DOHH2 (cell line): ENCODE data around the gene STON2.
A peak's percentile ranks its signal among the peaks of the same experiment; 100 is the strongest.

ENCODE experiments used
- H3F3A ChIP-seq: fragments of 200-600 bp; sonication (generic), shearing (Covaris generic); 2 replicates; pipeline ENCODE4 v1.6.0; 2016; ENCODE audit warnings: antibody characterized with exemption, mild to moderate bottlenecking; ENCODE audit not compliant: control insufficient read depth, insufficient read depth
- H3K27ac ChIP-seq: fragments of 200-600 bp; sonication (generic); 2 replicates; pipeline ENCODE4 v1.5.1; 2014; ENCODE audit warnings: low read depth, mild to moderate bottlenecking, low read length, moderate library complexity
- H3K27me3 ChIP-seq: fragments of 200-600 bp; sonication (generic); 2 replicates; pipeline ENCODE4 v1.6.1; 2014; ENCODE audit warnings: mild to moderate bottlenecking, low read length, mixed read lengths; ENCODE audit not compliant: control insufficient read depth
- H3K36me3 ChIP-seq: fragments of 200-600 bp; sonication (generic); 2 replicates; pipeline ENCODE4 v1.6.1; 2014; ENCODE audit warnings: mild to moderate bottlenecking, low read length, moderate library complexity, mixed read lengths; ENCODE audit not compliant: control insufficient read depth
- H3K4me1 ChIP-seq: fragments of 200-600 bp; sonication (generic); 2 replicates; pipeline ENCODE4 v1.6.1; 2014; ENCODE audit warnings: mild to moderate bottlenecking, low read length, mixed read lengths; ENCODE audit not compliant: control insufficient read depth
- H3K4me2 ChIP-seq: fragments of 200-600 bp; sonication (generic); 2 replicates; pipeline ENCODE4 v1.6.0; 2014; ENCODE audit warnings: mild to moderate bottlenecking, low read length, moderate library complexity
- H3K4me3 ChIP-seq: fragments of 200-600 bp; sonication (generic); 2 replicates; pipeline ENCODE4 v1.5.1; 2014; ENCODE audit warnings: mild to moderate bottlenecking, low read length, mixed read lengths
- H3K79me2 ChIP-seq: fragments of 200-600 bp; sonication (generic); 2 replicates; pipeline ENCODE4 v1.6.1; 2014; ENCODE audit warnings: mild to moderate bottlenecking, low read length, mixed read lengths; ENCODE audit not compliant: control insufficient read depth
- H3K9me2 ChIP-seq: fragments of 200-600 bp; sonication (generic); replicated peaks from 2 replicates; pipeline ENCODE4 v1.6.1; 2014; ENCODE audit warnings: mild to moderate bottlenecking, low read length, mixed read lengths; ENCODE audit not compliant: control insufficient read depth
- H3K9me3 ChIP-seq: fragments of 200-600 bp; sonication (generic); 2 replicates; pipeline ENCODE4 v1.6.1; 2014; ENCODE audit warnings: antibody characterized with exemption, low read length, mixed read lengths; ENCODE audit not compliant: control insufficient read depth, insufficient read depth
- H4K20me1 ChIP-seq: fragments of 200-600 bp; sonication (generic); 2 replicates; pipeline ENCODE4 v1.6.0; 2014; ENCODE audit warnings: low read depth, mild to moderate bottlenecking, antibody characterized with exemption, low read length, moderate library complexity; ENCODE audit not compliant: control insufficient read depth, insufficient read depth
- CTCF ChIP-seq: fragments of 200-600 bp; sonication (generic); IDR thresholded peaks from one replicate; pipeline ENCODE4 v1.5.1; 2014; ENCODE audit warnings: antibody characterized with exemption, mild to moderate bottlenecking, low read depth, low read length; ENCODE audit not compliant: poor library complexity, severe bottlenecking
- EZH2phosphoT487 ChIP-seq: fragments of 200-600 bp; sonication (generic); IDR thresholded peaks from 2 replicates; pipeline ENCODE4 v1.6.1; 2017; ENCODE audit warnings: borderline replicate concordance, mild to moderate bottlenecking, antibody characterized with exemption, low read length, moderate library complexity, mixed read lengths

The STON2 gene

GRCh38 chr14:81305743-81306142 lies 94.4 kb downstream of the STON2 start:
- H3K9me2 ChIP-seq = no peaks in the 10 kb centered on the region
- no peak overlapping the region for H3K27ac ChIP-seq
- no peaks in the 10 kb centered on the region for H3F3A ChIP-seq
- TF ChIP-seq CTCF (no peak), EZH2phosphoT487 (no peak)
- no peaks in the 10 kb centered on the region for H3K36me3 ChIP-seq
- H3K4me1 ChIP-seq = peaks cover 36% of the 10 kb centered on the region
- no peak overlapping the region for H3K4me3 ChIP-seq
- no peaks in the 10 kb centered on the region for H3K27me3 ChIP-seq
- H3K9me3 ChIP-seq = no peaks in the 10 kb centered on the region
- no peaks in the 10 kb centered on the region for H4K20me1 ChIP-seq
- no peak overlapping the region for H3K4me2 ChIP-seq
- H3K79me2 ChIP-seq = no peaks in the 10 kb centered on the region

GRCh38 chr14:81305065-81305464 lies 95.1 kb downstream of the STON2 start:
- no peaks in the 10 kb centered on the region for H3K9me3 ChIP-seq
- H3K9me2 ChIP-seq = no peaks in the 10 kb centered on the region
- no peak overlapping the region for H3K4me3 ChIP-seq
- H3K27me3 ChIP-seq = no peaks in the 10 kb centered on the region
- H3K27ac ChIP-seq = no peak overlapping the region
- H3K4me1 ChIP-seq = peaks cover 36% of the 10 kb centered on the region
- no peaks in the 10 kb centered on the region for H3K36me3 ChIP-seq
- H3K4me2 ChIP-seq = no peak overlapping the region
- no peak for TF ChIP-seq CTCF
- no peak for TF ChIP-seq EZH2phosphoT487
- H3F3A ChIP-seq = no peaks in the 10 kb centered on the region
- H4K20me1 ChIP-seq = no peaks in the 10 kb centered on the region
- no peaks in the 10 kb centered on the region for H3K79me2 ChIP-seq

- Histone ChIP-seq H3K27ac (no peak overlapping the region), H3K9me3 (no peaks in the 10 kb centered on the region), H3K9me2 (no peaks in the 10 kb centered on the region), H3K79me2 (no peaks in the 10 kb centered on the region), H3K4me3 (no peak overlapping the region), H4K20me1 (no peaks in the 10 kb centered on the region), H3K36me3 (no peaks in the 10 kb centered on the region), H3K27me3 (no peaks in the 10 kb centered on the region), H3K4me1 (peaks cover 35% of the 10 kb centered on the region), H3K4me2 (peak overlapping the region; percentile 37), H3F3A (no peaks in the 10 kb centered on the region)
- TF ChIP-seq EZH2phosphoT487 (no peak), CTCF (no peak)
Measured at GRCh38 chr14:81303258-81303935, 96.7 kb downstream of the STON2 start.
